Left kidney (tissue), 2 donors: ENCODE data around the gene ZNF154. TPM values are rescaled to one million over a fixed set of nuclear protein-coding genes. Genes with fewer than 3 reads are reported as not detected.

Source experiments
- DNase-seq: peaks from one replicate; pipeline ENCODE4 v3.0.0-alpha.2; 2013
- polyA plus RNA-seq: library from polyadenylated mRNA; unstranded; fragments of 120-200 nt; gene quantifications from one replicate; pipeline ENCODE4 v1.2.1, GENCODE V29; 2013; ENCODE audit not compliant: insufficient read length

ZNF154 gene
- polyA plus RNA-seq, 1 donor = 42.4 TPM

DNA sequence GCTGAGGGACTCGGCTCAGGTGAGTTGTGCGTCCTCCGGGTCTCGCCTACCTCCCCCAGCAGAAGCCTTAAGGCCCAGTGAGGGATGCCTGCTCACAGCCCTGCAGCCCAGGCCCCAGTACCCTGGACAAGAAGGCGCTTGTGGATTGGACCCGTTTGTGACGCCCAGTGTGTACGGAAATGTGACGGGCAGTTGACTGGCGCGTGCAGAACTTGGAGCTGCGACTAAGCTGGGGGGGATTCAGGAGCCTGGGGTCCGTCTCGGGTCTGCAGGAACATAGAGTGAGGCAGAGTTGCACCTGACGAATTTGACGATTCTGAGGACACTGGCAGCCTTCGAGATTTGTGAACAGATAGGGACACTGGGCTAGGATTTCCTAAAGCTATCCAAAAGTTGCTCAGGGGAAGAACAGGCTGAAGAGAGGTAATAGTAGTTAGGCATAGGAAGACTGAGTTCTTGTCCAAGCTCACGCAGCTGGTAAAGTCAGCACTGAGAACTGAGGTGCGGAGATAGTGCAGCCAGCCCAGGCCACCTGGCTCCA, 26.7 kb downstream of the ZNF154 start:
- DNase-seq = no peak

DNA sequence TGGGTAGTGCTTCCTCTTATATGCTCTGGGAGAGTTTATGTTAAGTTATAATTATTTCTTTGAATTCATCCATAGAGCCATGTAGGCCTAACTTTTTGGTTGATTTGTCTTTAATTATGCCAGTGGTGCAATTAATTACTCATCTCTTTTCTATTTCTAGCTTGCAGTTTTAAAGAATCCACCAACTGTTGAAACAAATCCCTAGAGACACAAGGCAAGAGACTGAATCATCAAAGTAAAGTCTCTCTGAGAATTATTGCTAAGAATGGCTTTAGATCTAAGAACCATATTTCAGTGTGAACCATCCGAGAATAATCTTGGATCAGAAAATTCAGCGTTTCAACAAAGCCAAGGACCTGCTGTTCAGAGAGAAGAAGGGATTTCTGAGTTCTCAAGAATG, 33.1 kb downstream of the ZNF154 start:
- DNase-seq = no peak

DNA sequence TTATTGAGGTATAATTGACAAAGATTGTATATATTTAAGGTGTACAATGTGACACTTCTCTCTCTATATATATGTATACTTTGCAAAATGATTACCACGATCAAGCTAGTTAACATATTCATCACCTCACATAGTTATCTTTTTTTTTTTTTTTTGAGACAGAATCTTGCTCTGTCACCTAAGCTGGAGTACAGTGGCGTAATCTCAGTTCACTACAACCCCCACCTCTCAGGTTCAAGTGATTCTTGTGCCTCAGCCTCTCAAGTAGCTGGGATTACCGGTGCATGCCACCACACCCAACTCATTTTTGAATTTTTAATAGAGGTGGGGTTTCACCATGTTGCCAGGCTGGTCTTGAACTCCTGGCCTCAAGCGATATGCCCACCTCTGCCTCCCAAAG, 36.5 kb downstream of the ZNF154 start:
- DNase-seq = no peak

GRCh38 chr19:57671124-57671895, 37.7 kb downstream of the ZNF154 start:
- DNase-seq = no peak

DNA sequence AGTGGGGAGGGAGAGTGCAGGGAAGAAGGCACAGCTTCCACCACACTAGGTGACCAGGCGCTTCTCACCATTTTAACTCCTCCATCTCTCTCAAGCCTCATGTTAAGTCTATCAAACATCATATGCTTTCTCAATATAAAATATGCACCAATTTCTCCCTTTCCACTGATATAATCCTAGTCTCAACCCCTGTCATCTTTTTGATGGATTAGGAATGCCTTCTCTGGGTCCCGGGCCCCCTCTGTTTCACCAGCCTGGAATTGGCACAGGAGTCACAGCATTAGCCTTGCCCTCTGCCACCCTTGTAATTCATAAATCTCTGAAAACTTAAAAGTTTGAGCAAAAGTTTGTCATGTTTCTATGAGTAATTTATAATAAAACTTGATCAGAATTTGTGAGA, 40.4 kb downstream of the ZNF154 start, which contains the start of gene ZSCAN4:
TSS of gene ZSCAN4 (plus strand) at position 301 of the 400 bp plus-strand sequence. CDS start 7,211 bp downstream, outside the sequence.
- no peak for DNase-seq

GRCh38 chr19:57667228-57667627, 41.8 kb downstream of the ZNF154 start:
- no peak for DNase-seq

GRCh38 chr19:57665261-57665806, 43.7 kb downstream of the ZNF154 start:
- DNase-seq = no peak

DNA sequence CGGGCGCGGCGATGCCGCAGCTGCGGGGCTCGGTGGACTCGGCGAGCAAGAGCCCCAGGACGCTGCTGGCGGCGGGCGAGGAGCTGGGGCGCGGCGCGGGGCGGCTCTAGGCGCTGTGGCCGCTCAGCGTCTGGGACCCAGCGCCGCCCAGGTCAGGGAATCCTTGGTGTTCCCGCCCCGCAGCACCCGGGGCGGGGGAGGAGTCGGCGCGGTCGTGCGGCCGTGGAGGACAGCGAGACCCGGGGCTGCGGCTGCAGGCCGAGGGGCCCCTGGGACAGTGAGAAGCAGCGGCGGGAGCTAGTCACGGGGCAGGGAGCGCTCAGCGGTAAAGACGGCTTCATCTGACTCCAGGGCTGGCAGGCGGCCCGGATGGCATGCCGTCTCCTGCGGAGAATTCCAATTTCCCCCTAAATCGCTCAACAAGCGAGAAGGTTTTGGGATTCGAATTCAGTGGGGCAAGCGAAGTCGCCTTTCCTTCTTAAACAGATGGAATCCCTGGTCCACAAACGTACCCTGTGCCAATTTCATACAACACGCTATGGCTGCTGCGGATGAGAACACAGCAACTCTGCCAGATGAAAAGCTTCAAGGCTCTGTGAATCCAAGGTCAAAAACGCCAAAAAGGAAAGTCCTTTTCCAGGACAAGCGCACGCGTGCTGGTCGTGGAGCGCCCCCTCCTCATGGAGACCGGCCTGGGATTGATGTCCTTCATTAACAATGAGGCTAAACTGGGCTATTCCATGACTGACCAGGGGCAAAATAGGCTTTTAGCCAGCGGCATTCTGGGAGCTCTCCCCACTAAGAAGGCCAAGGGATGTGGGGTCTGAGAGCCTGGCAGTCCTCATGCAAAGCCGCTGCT, 44.5 kb downstream of the ZNF154 start:
- peak; percentile 66 for DNase-seq

- DNase-seq = no peak
Observed at GRCh38 chr19:57656346-57656745, 52.7 kb downstream of the ZNF154 start.

- DNase-seq = no peak
Observed at GRCh38 chr19:57655443-57655842, 53.6 kb downstream of the ZNF154 start.

- no peak for DNase-seq
Observed at GRCh38 chr19:57653689-57654088, 55.3 kb downstream of the ZNF154 start.

DNA sequence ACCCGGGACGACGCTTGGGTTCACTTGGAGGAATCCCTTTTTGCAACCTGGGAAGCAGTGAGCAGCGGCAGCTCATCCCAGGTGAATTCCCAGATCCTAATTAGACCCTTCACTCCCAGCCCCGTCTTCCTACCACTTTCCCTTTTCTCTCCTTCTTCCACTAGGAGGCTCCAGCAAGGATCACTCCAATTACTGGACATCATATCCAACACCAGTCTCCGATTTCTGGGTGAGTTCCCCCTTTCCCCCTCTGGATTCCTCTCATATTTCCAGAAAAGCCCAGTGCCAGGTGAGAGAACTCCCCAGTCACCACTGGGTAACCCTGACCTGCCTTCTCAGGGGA, 57.4 kb downstream of the ZNF154 start:
- no peak for DNase-seq

GRCh38 chr19:57648331-57649003, 60.5 kb downstream of the ZNF154 start:
- DNase-seq = no peak

Other genes with a start within 250 kb of the ZNF154 start
- gene ZNF772, start 231.6 kb downstream of the ZNF154 start, polyA plus RNA-seq = 27.2 TPM
- gene ZNF419, start 221.5 kb downstream of the ZNF154 start, polyA plus RNA-seq = 26.3 TPM
- gene ZNF773, start 209.3 kb downstream of the ZNF154 start, polyA plus RNA-seq = 16.6 TPM
- gene ZNF549, start 181.8 kb downstream of the ZNF154 start, polyA plus RNA-seq = 20.9 TPM
- gene ZNF550, start 149.3 kb downstream of the ZNF154 start, polyA plus RNA-seq = 22.9 TPM
- gene ZNF416, start 130.3 kb downstream of the ZNF154 start, polyA plus RNA-seq = 9.3 TPM
- gene ZIK1, start 125.1 kb downstream of the ZNF154 start, polyA plus RNA-seq = 24.8 TPM
- 7.2 TPM for gene ZNF530, start 109.3 kb downstream of the ZNF154 start, polyA plus RNA-seq
- 31.3 TPM for gene ZNF134, start 95.0 kb downstream of the ZNF154 start, polyA plus RNA-seq
- gene ZNF211, start 76.0 kb downstream of the ZNF154 start, polyA plus RNA-seq = 48.8 TPM
- 0.17 TPM for gene ZSCAN4, start 40.3 kb downstream of the ZNF154 start, polyA plus RNA-seq
- gene ZNF551, start 27.2 kb downstream of the ZNF154 start, polyA plus RNA-seq = 20.3 TPM
- 24.4 TPM for gene ZNF671, start 18.4 kb upstream of the ZNF154 start, polyA plus RNA-seq
- gene ZNF776, start 37.6 kb upstream of the ZNF154 start, polyA plus RNA-seq = 46.8 TPM
- gene ZNF586, start 60.5 kb upstream of the ZNF154 start, polyA plus RNA-seq = 33.8 TPM
- 29.7 TPM for gene ZNF552, start 105.7 kb upstream of the ZNF154 start, polyA plus RNA-seq
- gene ZNF587B, start 121.1 kb upstream of the ZNF154 start, polyA plus RNA-seq = 24.9 TPM
- 54.5 TPM for gene ZNF587, start 140.7 kb upstream of the ZNF154 start, polyA plus RNA-seq
- 88.9 TPM for gene ZNF814, start 179.8 kb upstream of the ZNF154 start, polyA plus RNA-seq
- 43.8 TPM for gene ZNF417, start 207.4 kb upstream of the ZNF154 start, polyA plus RNA-seq
- 32.8 TPM for gene ZNF418, start 226.2 kb upstream of the ZNF154 start, polyA plus RNA-seq
- 12.1 TPM for gene ZNF256, start 238.5 kb upstream of the ZNF154 start, polyA plus RNA-seq